Measurements from ENCODE around the gene ROPN1L. TPM values are rescaled to one million over a fixed set of nuclear protein-coding genes. Genes with fewer than 3 reads are reported as not detected.
"Not testable (repeated sequence)": the region's sequence is repeated elsewhere in the genome, so short reads cannot be mapped to it uniquely, and the experiment has no call there.

The ROPN1L gene
- total and polyA plus RNA-seq, 2 experiments from 2014 or later = 0.30 TPM; not detected in 1

DNA sequence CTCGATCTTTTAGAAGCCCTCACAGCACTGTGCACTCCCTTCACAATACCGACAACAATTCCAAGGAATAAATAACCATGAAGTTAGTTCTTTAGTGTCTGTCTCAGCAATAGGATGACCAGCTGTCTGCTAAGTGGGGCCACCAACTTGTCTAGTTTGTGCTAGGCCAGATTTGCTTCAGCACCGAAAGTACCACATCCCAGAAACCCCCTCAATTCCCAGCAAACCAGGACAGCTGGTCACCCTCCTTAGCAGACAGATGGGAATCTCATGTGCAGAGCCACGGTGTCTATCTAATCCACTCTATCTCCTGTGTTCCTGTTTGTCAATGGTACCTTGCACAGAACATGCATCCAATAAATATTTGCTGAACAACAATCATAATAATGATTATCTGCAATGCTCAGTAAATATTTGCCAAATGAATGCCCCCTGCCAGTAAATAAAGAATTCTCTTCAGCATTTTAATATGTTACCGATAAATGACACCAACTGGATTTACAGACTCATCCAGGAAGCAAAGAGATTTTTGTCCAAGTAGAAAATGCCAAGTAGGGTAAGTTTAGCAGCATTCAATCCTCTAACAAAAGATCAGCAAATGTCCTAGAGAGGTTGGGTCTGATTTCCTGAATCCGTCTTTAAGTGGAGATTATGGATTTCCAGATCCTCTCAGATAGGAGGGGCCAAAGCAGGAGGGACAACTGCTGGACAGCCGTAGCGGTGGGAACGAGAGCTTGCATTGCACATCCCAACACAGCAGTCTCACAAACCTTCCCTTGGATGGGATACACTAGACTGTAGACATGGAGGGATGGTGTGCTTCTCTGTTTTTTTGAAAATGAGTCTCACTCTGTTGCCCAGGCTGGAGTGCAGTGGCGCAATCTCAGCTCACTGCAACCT lies 70.3 kb downstream of the ROPN1L start:
- no peak overlapping the region for H3K4me2 ChIP-seq
- no peak overlapping the region for H3K4me3 ChIP-seq
- H3K27me3 ChIP-seq = no peaks in the 10 kb centered on the region
- no peak overlapping the region for H3K27ac ChIP-seq
- H4K20me1 ChIP-seq (ENCODE audit: insufficient read depth, poor library complexity, severe bottlenecking) = no peaks in the 10 kb centered on the region
- H3K79me2 ChIP-seq = no peaks in the 10 kb centered on the region
- H2AFZ ChIP-seq = no peak overlapping the region
- DNase-seq (ENCODE audit: low spot score) = no peak
- H3K4me1 ChIP-seq (ENCODE audit: insufficient read depth) = peaks cover 9% of the 10 kb centered on the region
- H3K36me3 ChIP-seq (replicated peaks; ENCODE audit: insufficient read depth, low read depth) = no peaks in the 10 kb centered on the region
- H3K9me3 ChIP-seq (ENCODE audit: low read depth) = no peaks in the 10 kb centered on the region
- 76% methylated on average over 10 of the region's 10 CpGs for WGBS (ENCODE audit: low lambda C conversion rate, missing lambda C conversion rate)
- TF ChIP-seq EZH2 (IDR thresholded peaks at IDR 0.05; ENCODE audit: borderline replicate concordance) = no peak
- H3K9me2 ChIP-seq (replicated peaks; ENCODE audit: insufficient read depth) = no peaks in the 10 kb centered on the region

DNA sequence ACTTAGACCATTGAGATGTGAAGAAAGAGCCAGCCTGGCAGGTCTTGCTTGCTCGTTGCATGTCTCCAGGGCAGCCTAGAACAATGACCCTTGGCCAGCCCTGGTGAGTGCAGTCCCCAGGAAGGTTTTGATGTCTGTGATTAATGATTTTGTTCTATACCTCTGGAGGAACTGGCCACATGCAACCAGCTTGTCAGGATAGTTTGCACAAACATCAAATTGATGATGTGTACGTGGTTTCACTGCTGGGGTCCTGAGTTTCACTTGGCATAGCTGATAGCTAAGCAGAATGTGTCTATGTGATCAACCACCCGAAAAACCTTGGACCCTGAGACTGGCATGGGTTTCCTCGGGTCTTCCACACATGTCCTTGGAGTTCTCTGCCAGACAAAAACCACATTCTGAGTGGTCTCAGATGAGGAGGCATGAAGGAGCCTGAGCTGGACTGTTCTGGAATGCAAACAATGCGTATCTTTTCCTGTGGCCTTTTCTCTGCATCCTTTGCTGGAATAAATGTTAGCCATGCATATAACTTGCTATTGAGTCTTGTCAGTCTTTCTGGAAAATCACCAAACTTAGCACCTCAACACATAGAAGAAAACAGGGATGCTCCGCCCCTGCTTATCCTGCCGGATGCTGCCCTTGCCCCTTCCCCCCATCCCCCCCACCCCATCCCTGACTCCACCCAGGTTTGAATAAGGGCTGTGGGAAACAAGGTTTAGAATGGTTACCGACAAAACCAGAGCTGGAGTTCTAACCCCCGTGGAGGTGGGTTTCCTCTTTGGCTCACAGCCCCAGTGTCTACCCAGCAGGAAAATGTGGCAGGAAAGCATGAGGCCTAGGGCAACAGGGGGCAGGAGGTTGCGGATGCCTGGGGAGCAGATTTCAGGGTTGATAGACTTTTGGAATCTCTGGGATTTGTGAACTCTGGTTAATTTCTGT lies 72.1 kb downstream of the ROPN1L start:
- no peaks in the 10 kb centered on the region for H3K79me2 ChIP-seq
- no peaks in the 10 kb centered on the region for H4K20me1 ChIP-seq (ENCODE audit: insufficient read depth, poor library complexity, severe bottlenecking)
- no peak overlapping the region for H3K4me2 ChIP-seq
- H3K9me2 ChIP-seq (replicated peaks; ENCODE audit: insufficient read depth) = no peaks in the 10 kb centered on the region
- no peak overlapping the region for H3K27ac ChIP-seq
- H3K4me1 ChIP-seq (ENCODE audit: insufficient read depth) = no peaks in the 10 kb centered on the region
- H3K36me3 ChIP-seq (replicated peaks; ENCODE audit: insufficient read depth, low read depth) = no peaks in the 10 kb centered on the region
- TF ChIP-seq EZH2phosphoT487 (IDR thresholded peaks at IDR 0.05; ENCODE audit: low read depth, severe bottlenecking, unreplicated experiment) (no peak), EZH2 (IDR thresholded peaks at IDR 0.05; ENCODE audit: borderline replicate concordance) (no peak)
- TF ChIP-seq, protein P1, sequence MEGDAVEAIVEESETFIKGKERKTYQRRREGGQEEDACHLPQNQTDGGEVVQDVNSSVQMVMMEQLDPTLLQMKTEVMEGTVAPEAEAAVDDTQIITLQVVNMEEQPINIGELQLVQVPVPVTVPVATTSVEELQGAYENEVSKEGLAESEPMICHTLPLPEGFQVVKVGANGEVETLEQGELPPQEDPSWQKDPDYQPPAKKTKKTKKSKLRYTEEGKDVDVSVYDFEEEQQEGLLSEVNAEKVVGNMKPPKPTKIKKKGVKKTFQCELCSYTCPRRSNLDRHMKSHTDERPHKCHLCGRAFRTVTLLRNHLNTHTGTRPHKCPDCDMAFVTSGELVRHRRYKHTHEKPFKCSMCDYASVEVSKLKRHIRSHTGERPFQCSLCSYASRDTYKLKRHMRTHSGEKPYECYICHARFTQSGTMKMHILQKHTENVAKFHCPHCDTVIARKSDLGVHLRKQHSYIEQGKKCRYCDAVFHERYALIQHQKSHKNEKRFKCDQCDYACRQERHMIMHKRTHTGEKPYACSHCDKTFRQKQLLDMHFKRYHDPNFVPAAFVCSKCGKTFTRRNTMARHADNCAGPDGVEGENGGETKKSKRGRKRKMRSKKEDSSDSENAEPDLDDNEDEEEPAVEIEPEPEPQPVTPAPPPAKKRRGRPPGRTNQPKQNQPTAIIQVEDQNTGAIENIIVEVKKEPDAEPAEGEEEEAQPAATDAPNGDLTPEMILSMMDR (IDR thresholded peaks at IDR 0.05; ENCODE audit: poor library complexity) = no peak
- DNase-seq (ENCODE audit: low spot score) = no peak
- no peak overlapping the region for H3K4me3 ChIP-seq
- H2AFZ ChIP-seq = no peak overlapping the region
- H3K9me3 ChIP-seq (ENCODE audit: low read depth) = no peaks in the 10 kb centered on the region
- 55% methylated on average over 10 of the region's 10 CpGs for WGBS (ENCODE audit: low lambda C conversion rate, missing lambda C conversion rate)
- H3K27me3 ChIP-seq = no peaks in the 10 kb centered on the region

DNA sequence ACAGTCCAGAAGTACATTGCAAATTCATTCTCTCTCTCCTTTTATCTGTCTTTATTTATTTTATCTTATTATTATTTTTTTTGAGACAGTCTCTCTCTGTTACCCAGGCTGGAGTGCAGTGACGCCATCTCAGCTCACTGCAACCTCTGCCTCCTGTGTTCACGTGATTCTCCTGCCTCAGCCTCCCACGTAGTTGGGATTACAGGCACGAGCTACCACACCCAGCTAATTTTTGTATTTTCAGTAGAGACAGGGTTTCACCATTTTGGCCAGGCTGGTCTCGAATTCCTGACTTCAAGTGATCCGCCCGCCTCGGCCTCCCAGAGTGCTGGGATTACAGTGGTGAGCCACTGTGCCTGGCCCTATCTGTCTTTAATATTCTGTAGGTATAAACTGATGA lies 72.9 kb downstream of the ROPN1L start:
- not testable (repeated sequence) for H3K36me3 ChIP-seq (replicated peaks; ENCODE audit: insufficient read depth, low read depth); H3K4me3 ChIP-seq; H3K79me2 ChIP-seq; H3K27ac ChIP-seq; H3K9me3 ChIP-seq (ENCODE audit: low read depth); H3K4me1 ChIP-seq (ENCODE audit: insufficient read depth); DNase-seq (ENCODE audit: low spot score); H3K27me3 ChIP-seq; H3K9me2 ChIP-seq (replicated peaks; ENCODE audit: insufficient read depth); H2AFZ ChIP-seq; H3K4me2 ChIP-seq; H4K20me1 ChIP-seq (ENCODE audit: insufficient read depth, poor library complexity, severe bottlenecking)
- 90% methylated on average over 8 of the region's 8 CpGs for WGBS (ENCODE audit: low lambda C conversion rate, missing lambda C conversion rate)

Small RNAs within 50 kb of the gene (microRNA-seq; reads per million reads assigned to microRNA genes)
- not detected for gene MIR6131

Small RNAs within 50 kb of the gene (small RNA-seq; reads per million reads assigned to genes)
- not detected for gene MIR6131

Other genes with a start within 250 kb of the ROPN1L start
- gene ATPSCKMT, start 192.0 kb upstream of the ROPN1L start, total RNA-seq = 32.3 and 33.8 TPM in 2 replicates
- 10.3 and 12.3 TPM in 2 replicates for gene ATPSCKMT, start 192.0 kb upstream of the ROPN1L start, polyA plus RNA-seq
- gene CCT5, start 191.6 kb upstream of the ROPN1L start, total RNA-seq = 282 and 288 TPM in 2 replicates
- 182 and 203 TPM in 2 replicates for gene CCT5, start 191.6 kb upstream of the ROPN1L start, polyA plus RNA-seq
- gene CMBL, start 134.0 kb upstream of the ROPN1L start, total RNA-seq = 15.5 and 20.8 TPM in 2 replicates
- 16.7 and 24.1 TPM in 2 replicates for gene CMBL, start 134.0 kb upstream of the ROPN1L start, polyA plus RNA-seq
- 91.1 and 105 TPM in 2 replicates for gene MARCHF6, start 88.2 kb upstream of the ROPN1L start, total RNA-seq
- 70.9 and 89.6 TPM in 2 replicates for gene MARCHF6, start 88.2 kb upstream of the ROPN1L start, polyA plus RNA-seq
- gene ANKRD33B, start 122.2 kb downstream of the ROPN1L start, total RNA-seq = 2.0 and 2.3 TPM in 2 replicates
- 1.5 and 2.1 TPM in 2 replicates for gene ANKRD33B, start 122.2 kb downstream of the ROPN1L start, polyA plus RNA-seq

Measured in hepatocyte (in vitro differentiated cells).